Endodermal cell (in vitro differentiated cells): ENCODE measurements around the gene SLC6A13. TPM values are rescaled to one million over a fixed set of nuclear protein-coding genes. Genes with fewer than 3 reads are reported as not detected.
A peak's percentile ranks its signal among the peaks of the same experiment; 100 is the strongest.

ENCODE experiments used
- DNase-seq: peaks from one replicate; pipeline ENCODE4 v3.0.0-alpha.2; 2017
- H3K27ac ChIP-seq: 2 replicates; pipeline ENCODE4 v1.5.1; 2013; ENCODE audit warnings: mild to moderate bottlenecking, low read depth, low read length, moderate library complexity
- H3K27me3 ChIP-seq: 2 replicates; pipeline ENCODE4 v1.6.1; 2013; ENCODE audit warnings: mild to moderate bottlenecking, low read length, moderate library complexity; ENCODE audit not compliant: insufficient read depth, control insufficient read depth, poor library complexity, severe bottlenecking
- H3K36me3 ChIP-seq: 2 replicates; pipeline ENCODE4 v1.7.0; 2013; ENCODE audit warnings: mild to moderate bottlenecking, low read length, moderate library complexity; ENCODE audit not compliant: control insufficient read depth, insufficient read depth
- H3K4me1 ChIP-seq: one replicate; pipeline ENCODE4 v1.7.0; 2013; ENCODE audit warnings: low read length; ENCODE audit not compliant: control insufficient read depth, insufficient read depth
- H3K4me3 ChIP-seq: 2 replicates; pipeline ENCODE4 v1.5.1; 2013; ENCODE audit warnings: mild to moderate bottlenecking, low read length, moderate library complexity
- H3K9ac ChIP-seq: 2 replicates; pipeline ENCODE4 v1.6.1; 2013; ENCODE audit warnings: mild to moderate bottlenecking, low read length, moderate library complexity; ENCODE audit not compliant: poor library complexity, severe bottlenecking; ENCODE audit errors: extremely low read depth
- H3K9me3 ChIP-seq: 2 replicates; pipeline ENCODE4 v1.6.1; 2013; ENCODE audit warnings: mild to moderate bottlenecking, low read length, moderate library complexity; ENCODE audit not compliant: control insufficient read depth
- H3K27ac Mint-ChIP-seq: 2 replicates; pipeline ENCODE4 v1.8.0; 2020; ENCODE audit warnings: mixed read lengths
- H3K27me3 Mint-ChIP-seq: 2 replicates; pipeline ENCODE4 v1.8.0; 2021; ENCODE audit warnings: mild to moderate bottlenecking, mixed read lengths; ENCODE audit not compliant: insufficient read depth
- H3K36me3 Mint-ChIP-seq: 2 replicates; pipeline ENCODE4 v1.8.0; 2020; ENCODE audit warnings: low read depth, mixed read lengths
- H3K4me1 Mint-ChIP-seq: 2 replicates; pipeline ENCODE4 v1.8.0; 2020; ENCODE audit warnings: mixed read lengths
- H3K4me3 Mint-ChIP-seq: 2 replicates; pipeline ENCODE4 v1.8.0; 2020; ENCODE audit warnings: mild to moderate bottlenecking, moderate library complexity, mixed read lengths
- H3K9me3 Mint-ChIP-seq: 2 replicates; pipeline ENCODE4 v1.8.0; 2020; ENCODE audit warnings: mild to moderate bottlenecking, mixed read lengths
- WGBS, 2 experiments: methylation state at CpG; one replicate each; pipeline versions ENCODE4 v1.1.5 to v1.1.7; 2013; ENCODE audit warnings: missing lambda C conversion rate in 2 of 2, mixed read lengths in 1 of 2; ENCODE audit not compliant: insufficient coverage in 1 of 2, insufficient read length in 1 of 2; 5-methylcytosine and 5-hydroxymethylcytosine counted together
- total RNA-seq, 2 donors: library from RNA; stranded (reverse); fragmentation: NEBNext Ultra II Directional in 1 of 2; extraction: Animal tissue kit (Norgen Biotek cat#: 25700) in 1 of 2; gene quantifications; 2 replicates in 1 of 2; 3 replicates in 1 of 2; pipeline ENCODE4 v1.2.1, GENCODE V29; 2021
- TF ChIP-seq, protein P1 (sequence below): fragments of 200-600 bp; sonication (generic); conservative IDR thresholded peaks from 2 replicates; pipeline ENCODE4 v1.5.0; 2021; ENCODE audit warnings: antibody characterized with exemption, mild to moderate bottlenecking

Gene SLC6A13
- total RNA-seq, 2 donors from 2014 or later: 1.1 to 2.4 TPM

DNA sequence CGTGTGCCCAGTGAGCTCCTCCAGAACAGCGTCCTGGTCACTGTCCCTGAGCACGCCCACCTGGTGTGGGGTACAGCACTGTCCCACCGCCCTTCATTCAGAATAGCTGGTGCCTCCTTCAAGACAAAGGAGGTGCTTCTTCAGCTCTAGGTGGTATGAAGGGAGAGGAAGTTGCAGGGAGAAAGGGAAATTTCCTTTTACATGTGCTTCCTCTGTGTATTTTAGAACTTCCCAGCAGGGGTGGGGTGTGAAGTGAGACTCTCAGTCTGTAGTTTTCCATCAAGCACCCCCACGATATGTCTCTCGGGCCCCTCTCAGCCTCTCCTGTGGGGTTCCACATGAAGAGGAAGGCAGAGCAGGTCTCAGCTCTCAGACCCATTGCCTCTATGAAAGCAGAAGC, 47.5 kb downstream of the SLC6A13 start:
- no peaks in the 10 kb centered on the region for H3K9me3 Mint-ChIP-seq
- peaks cover 42% of the 10 kb centered on the region for H3K4me1 Mint-ChIP-seq
- 98 to 100% methylated on average over 3 to 6 of the region's 6 CpGs for WGBS, 2 experiments
- no peak overlapping the region for H3K27ac ChIP-seq
- no peak overlapping the region for H3K4me3 ChIP-seq
- peaks cover 21% of the 10 kb centered on the region for H3K4me1 ChIP-seq
- no peaks in the 10 kb centered on the region for H3K9me3 ChIP-seq
- H3K27me3 Mint-ChIP-seq: peaks cover 73% of the 10 kb centered on the region
- no peak overlapping the region for H3K27ac Mint-ChIP-seq
- TF ChIP-seq, protein P1, sequence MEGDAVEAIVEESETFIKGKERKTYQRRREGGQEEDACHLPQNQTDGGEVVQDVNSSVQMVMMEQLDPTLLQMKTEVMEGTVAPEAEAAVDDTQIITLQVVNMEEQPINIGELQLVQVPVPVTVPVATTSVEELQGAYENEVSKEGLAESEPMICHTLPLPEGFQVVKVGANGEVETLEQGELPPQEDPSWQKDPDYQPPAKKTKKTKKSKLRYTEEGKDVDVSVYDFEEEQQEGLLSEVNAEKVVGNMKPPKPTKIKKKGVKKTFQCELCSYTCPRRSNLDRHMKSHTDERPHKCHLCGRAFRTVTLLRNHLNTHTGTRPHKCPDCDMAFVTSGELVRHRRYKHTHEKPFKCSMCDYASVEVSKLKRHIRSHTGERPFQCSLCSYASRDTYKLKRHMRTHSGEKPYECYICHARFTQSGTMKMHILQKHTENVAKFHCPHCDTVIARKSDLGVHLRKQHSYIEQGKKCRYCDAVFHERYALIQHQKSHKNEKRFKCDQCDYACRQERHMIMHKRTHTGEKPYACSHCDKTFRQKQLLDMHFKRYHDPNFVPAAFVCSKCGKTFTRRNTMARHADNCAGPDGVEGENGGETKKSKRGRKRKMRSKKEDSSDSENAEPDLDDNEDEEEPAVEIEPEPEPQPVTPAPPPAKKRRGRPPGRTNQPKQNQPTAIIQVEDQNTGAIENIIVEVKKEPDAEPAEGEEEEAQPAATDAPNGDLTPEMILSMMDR: no peak
- no peaks in the 10 kb centered on the region for H3K36me3 Mint-ChIP-seq
- no peak for DNase-seq
- no peaks in the 10 kb centered on the region for H3K36me3 ChIP-seq
- H3K27me3 ChIP-seq: peaks cover 42% of the 10 kb centered on the region
- H3K9ac ChIP-seq: no peak overlapping the region
- no peak overlapping the region for H3K4me3 Mint-ChIP-seq

DNA sequence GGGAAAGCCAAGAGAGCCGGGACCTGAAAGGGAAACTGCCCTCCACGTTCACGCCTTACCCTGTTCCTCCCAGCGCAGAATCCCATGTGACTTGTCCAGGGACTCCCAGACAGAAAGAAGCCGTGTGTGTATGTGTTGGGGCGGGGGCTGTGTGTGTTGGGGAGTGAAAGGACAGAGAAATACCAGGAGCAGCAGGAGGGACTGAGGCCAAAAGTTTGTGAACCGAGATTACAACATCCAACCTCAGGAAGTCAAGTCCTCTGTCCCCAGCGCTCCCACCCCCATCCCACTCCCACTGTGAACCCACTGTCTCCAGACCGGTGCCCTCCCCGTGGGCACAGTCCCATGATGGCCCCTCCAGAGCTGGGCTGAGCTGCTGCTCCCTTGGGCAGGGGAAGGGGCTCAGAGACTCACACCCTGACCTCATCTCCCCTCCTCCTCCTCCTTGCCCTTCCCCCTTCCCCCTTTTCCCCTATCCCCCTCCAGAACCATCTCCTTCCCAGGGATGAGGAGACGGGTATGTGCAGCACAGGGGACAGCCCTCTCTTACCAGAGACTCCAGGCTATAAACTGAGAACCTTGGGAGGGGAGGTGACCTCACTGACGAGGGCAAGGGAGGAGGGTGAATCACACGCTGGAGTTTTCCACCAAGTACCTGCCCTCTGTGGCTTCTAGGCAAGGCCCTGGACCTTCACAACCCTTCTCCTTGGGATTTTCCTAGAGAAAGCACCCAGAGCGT, 48.5 kb downstream of the SLC6A13 start, which contains the start of gene SLC6A12:
SLC6A12 (minus strand) TSS at position 155 of the 739 bp plus-strand sequence. CDS start 4,171 bp downstream, outside the sequence.
- DNase-seq: peak; percentile 72

DNA sequence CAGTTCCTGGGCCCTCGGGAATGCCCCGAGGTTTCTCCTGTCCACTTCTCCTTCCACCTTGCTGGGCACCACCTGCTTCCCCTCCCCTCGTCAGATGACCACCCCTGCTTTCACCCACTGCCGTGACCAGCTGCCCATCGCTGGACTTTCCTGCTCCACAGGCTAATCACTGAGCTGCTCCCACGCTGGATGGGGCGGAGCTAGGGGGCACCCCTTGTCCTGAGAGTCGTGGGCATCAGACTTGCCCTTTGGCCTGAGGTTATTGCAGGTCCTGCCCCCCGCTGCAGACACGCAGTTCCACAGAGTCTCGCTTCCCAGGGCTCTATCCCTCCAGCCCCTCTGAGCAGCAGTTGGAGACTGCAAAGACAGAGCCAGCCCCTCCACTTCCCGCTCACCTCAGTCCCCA, 49.1 kb downstream of the SLC6A13 start:
- no peak overlapping the region for H3K4me3 Mint-ChIP-seq
- H3K9me3 Mint-ChIP-seq: no peaks in the 10 kb centered on the region
- no peak overlapping the region for H3K4me3 ChIP-seq
- no peaks in the 10 kb centered on the region for H3K9me3 ChIP-seq
- H3K4me1 Mint-ChIP-seq: peaks cover 42% of the 10 kb centered on the region
- no peak for DNase-seq
- H3K27me3 Mint-ChIP-seq: peaks cover 87% of the 10 kb centered on the region
- H3K36me3 ChIP-seq: no peaks in the 10 kb centered on the region
- H3K4me1 ChIP-seq: peaks cover 21% of the 10 kb centered on the region
- WGBS, 2 experiments: 67 to 70% methylated on average over 11 to 12 of the region's 12 CpGs
- no peak overlapping the region for H3K27ac ChIP-seq
- H3K36me3 Mint-ChIP-seq: no peaks in the 10 kb centered on the region
- H3K9ac ChIP-seq: no peak overlapping the region
- peaks cover 55% of the 10 kb centered on the region for H3K27me3 ChIP-seq
- TF ChIP-seq, protein P1: no peak
- H3K27ac Mint-ChIP-seq: no peak overlapping the region

More for the DNA sequence above, 48.5 kb downstream of the SLC6A13 start, which contains the start of gene SLC6A12:
- TF ChIP-seq, protein P1: no peak
- no peak within 1 kb of the TSS for H3K9ac ChIP-seq
- no peaks in the 10 kb centered on the region for H3K36me3 ChIP-seq
- 45 to 47% methylated on average over 5 to 14 of the region's 14 CpGs for WGBS, 2 experiments
- H3K9me3 Mint-ChIP-seq: no peaks in the 10 kb centered on the region
- peaks cover 42% of the 10 kb centered on the region for H3K4me1 Mint-ChIP-seq
- no peak within 1 kb of the TSS for H3K27ac ChIP-seq
- no peak within 1 kb of the TSS for H3K4me3 ChIP-seq
- peaks cover 49% of the 10 kb centered on the region for H3K27me3 ChIP-seq
- H3K27me3 Mint-ChIP-seq: peaks cover 83% of the 10 kb centered on the region
- H3K4me3 Mint-ChIP-seq: no peak within 1 kb of the TSS
- peaks cover 21% of the 10 kb centered on the region for H3K4me1 ChIP-seq
- H3K27ac Mint-ChIP-seq: no peak within 1 kb of the TSS
- H3K36me3 Mint-ChIP-seq: no peaks in the 10 kb centered on the region
- H3K9me3 ChIP-seq: no peaks in the 10 kb centered on the region
